Fibroblast of skin of back (primary cell): ENCODE results near the gene KRTAP20-4. TPM values are rescaled to one million over a fixed set of nuclear protein-coding genes. Genes with fewer than 3 reads are reported as not detected.
A peak's percentile ranks its signal among the peaks of the same experiment; 100 is the strongest.

Experiments
- DNase-seq: peaks from one replicate; pipeline ENCODE4 v3.0.0-alpha.2; 2013
- polyA plus RNA-seq, 2 experiments: library from polyadenylated mRNA; unstranded; fragments of 120-200 nt; gene quantifications; one replicate each; pipeline ENCODE4 v1.2.1, GENCODE V29; 2013; ENCODE audit not compliant: insufficient read length in 2 of 2

KRTAP20-4 gene
- not detected for polyA plus RNA-seq (2013, experiment 1 of 2; ENCODE audit: insufficient read length)
- not detected for polyA plus RNA-seq (2013, experiment 2 of 2; ENCODE audit: insufficient read length)

DNA sequence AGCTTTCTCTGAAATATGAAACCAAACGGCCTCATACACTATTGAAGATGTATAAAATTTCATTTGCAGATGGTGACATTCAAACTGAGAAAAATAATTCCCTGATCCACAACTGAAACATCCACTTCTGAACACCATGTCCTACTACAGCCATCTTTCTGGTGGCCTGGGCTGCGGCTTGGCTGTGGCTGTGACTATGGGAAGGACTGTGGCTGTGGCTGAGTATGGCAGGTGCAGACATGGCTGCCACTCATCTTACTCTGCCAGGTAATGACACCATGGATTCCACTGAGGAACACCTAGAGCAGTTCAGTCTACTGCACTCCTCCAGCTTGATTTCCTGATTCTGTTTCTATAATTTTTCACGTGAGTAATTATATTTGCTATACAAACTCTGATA, at the start of gene KRTAP20-4:
Gene KRTAP20-4 (plus strand): TSS at position 106 of the 400 bp plus-strand sequence.
- no peak for DNase-seq

DNA sequence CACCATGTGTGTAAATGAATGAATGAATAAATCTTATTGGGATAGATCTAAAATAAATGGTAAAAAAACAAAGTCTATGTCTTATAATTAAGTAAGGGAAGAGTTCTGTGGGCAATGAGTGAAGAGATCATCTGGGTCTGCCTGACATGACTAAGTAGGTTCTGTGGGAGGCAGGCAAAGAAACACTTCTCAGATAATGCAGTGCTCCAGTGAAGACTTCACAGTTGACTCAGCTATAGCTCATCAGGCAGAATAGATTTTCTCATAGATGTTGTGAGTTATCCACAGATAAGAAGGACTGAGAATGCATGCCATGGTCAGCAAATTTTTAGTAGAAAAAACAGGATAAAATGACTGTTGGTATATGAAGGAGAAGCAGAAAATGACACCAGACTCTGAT, 42.7 kb upstream of the KRTAP20-4 start:
- DNase-seq, result peak; percentile 5

- DNase-seq, result no peak
Observed at GRCh38 chr21:30579346-30579745, 41.1 kb upstream of the KRTAP20-4 start.

GRCh38 chr21:30580132-30580531, 40.3 kb upstream of the KRTAP20-4 start:
- no peak for DNase-seq

DNA sequence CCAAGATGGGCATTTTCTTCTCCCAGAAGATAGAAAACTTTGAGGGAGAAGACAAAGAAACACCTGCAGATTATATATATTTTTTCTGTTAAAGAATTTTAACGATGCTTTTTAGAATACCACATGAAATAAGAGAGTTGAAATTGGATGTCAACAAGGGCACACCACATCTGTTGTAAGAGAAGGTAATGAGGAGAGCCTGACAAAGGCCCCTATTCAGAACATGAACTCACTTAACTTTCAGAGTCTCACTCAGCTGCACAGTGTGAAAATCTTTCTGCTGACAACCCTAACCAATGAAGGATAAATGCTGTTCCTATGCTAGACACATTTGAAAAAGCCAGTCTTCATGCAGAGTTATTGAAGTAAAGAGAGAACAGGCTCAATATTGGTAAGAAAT, 37.6 kb upstream of the KRTAP20-4 start:
- no peak for DNase-seq

GRCh38 chr21:30590297-30590696, 30.1 kb upstream of the KRTAP20-4 start, which contains the start of gene KRTAP22-2:
KRTAP22-2 (minus strand) TSS chr21:30590397.
- DNase-seq, result no peak

DNA sequence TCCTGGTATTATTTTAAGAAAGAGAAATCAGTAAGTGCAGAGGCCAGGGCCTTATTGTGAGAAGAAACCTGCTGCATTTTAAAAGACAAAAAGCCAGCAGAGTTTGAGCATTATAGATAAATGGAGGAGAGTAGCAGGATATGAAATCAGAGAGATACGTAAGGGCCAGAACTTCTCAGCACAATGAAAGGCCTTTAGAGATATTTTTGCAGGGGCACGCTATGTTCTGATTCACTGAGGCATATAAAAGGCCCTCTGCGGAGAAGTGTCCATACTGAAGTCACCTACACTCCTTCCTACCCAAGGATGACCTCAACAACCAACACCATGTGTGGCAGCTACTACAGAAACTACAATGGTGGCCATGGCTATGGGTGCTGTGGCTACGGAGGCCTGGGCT, 28.3 kb upstream of the KRTAP20-4 start, which contains the start of gene KRTAP6-3:
Gene KRTAP6-3 (plus strand): TSS at position 301 of the 400 bp plus-strand sequence. CDS start 6 bp downstream, at position 307.
- no peak for DNase-seq

DNA sequence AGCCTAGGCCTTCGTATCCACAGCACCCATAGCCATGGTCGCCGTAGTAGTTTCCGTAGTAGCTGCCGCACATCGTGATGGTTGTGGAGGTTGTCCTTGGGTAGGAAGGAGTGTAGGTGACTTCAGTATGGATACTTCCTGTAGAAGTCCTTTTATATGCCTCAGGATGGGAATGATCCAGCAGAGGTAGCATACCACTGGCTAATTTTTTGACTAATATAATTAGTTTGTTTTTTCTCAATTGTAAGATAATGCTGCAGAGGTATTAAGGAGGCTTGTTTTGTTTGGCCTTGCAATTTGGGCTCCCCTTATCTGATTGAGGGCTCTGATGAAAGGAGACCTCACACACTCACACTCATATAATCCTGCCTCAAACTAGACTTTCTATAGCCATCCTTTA, 21.6 kb upstream of the KRTAP20-4 start, which contains the start of gene KRTAP6-2:
Gene KRTAP6-2 (minus strand): TSS at position 101 of the 400 bp plus-strand sequence. CDS start 28 bp downstream, at position 73.
- no peak for DNase-seq

- DNase-seq, result no peak
Observed at GRCh38 chr21:30600787-30601186, 19.6 kb upstream of the KRTAP20-4 start, which contains the start of gene KRTAP22-1. KRTAP22-1 (plus strand) TSS chr21:30601087.

DNA sequence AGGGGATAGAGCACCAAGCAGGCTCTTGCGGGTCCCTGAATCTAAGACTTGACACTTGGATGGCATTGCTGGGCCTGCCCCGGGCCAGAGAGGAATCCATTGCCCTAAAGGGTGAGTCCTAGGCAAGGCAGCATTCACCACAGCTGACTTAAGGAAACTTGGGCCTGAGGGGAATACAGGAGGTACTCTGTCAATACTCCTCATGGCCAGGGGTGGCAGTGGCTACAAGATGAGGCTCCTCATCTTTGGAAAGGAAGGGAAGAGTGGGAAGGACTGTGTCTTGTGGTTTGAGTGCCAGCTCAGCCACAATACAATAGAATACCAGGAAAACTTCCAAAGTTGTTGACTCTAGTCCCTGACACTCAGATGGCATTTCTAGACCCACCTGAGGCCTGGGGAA, 14.5 kb upstream of the KRTAP20-4 start:
- DNase-seq, result no peak

DNA sequence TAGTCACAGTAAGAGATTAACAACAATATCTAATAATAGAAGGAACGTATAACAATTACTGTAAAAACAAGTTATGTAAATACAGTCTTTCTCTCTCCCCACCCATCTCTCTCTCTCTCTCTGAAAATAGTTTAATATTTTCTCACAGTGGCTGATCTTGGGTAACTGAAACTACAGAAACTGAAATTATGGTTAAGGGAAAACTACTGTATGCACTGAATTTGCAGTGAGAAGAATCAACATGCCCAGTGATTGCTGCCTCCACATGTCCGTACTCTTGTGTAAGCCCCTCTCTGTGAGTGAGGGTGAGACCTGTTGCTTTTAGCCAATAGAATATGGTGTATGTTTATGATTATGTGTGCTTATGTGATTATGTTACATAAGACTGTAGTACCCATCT, 8.3 kb upstream of the KRTAP20-4 start:
- DNase-seq, result no peak

DNA sequence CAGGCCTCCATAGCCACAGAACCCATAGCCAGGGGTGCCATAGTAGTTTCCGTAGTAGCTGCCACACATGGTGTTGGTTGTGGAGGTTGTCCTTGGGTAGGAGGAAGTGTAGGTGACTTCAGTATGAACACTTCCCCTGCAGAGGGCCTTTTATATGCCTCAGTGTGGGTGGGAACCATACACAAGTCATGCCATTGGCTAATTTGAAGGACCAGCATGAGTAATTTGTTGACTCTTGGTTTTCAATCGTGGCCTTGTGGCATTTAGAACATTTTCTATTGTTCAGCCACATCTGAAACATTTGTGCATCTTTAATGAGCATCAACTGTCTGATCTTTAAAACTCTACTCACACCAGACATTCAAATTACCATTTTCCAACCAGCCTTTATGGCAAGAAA, 6.6 kb upstream of the KRTAP20-4 start, which contains the start of gene KRTAP6-1:
Gene KRTAP6-1 (minus strand): TSS at position 95 of the 400 bp plus-strand sequence. CDS start 26 bp downstream, at position 69.
- DNase-seq, result no peak

- DNase-seq, result no peak
Observed at GRCh38 chr21:30615199-30615598, 5.2 kb upstream of the KRTAP20-4 start.

DNA sequence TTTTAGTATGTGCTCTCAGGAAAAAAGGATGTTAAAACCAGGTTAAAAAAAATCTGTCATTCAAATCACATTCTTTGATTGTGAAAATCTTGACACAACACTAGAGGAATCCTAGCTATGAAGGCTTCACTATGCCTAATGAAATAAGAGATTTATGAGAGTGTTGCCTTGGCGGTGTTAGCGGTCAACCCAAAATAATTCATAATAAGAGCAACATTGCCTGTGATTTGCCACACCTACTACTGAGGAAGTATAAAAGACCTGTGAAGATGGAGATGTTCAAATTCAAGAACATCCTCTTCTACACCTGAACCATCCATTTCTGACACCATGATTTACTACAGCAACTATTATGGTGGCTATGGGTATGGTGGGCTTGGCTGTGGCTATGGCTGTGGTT, 4.3 kb upstream of the KRTAP20-4 start, which contains the start of gene KRTAP20-1:
Gene KRTAP20-1 (plus strand): TSS at position 301 of the 400 bp plus-strand sequence. CDS start 30 bp downstream, at position 331.
- no peak for DNase-seq

- no peak for DNase-seq
Observed at GRCh38 chr21:30620080-30620479, 347 bp upstream of the KRTAP20-4 start.

- DNase-seq, result no peak
Observed at GRCh38 chr21:30623362-30623761, 2.9 kb downstream of the KRTAP20-4 start.

- no peak for DNase-seq
Observed at GRCh38 chr21:30625449-30626165, 5.2 kb downstream of the KRTAP20-4 start.

- DNase-seq, result no peak
Observed at GRCh38 chr21:30628109-30628508, 7.7 kb downstream of the KRTAP20-4 start.

DNA sequence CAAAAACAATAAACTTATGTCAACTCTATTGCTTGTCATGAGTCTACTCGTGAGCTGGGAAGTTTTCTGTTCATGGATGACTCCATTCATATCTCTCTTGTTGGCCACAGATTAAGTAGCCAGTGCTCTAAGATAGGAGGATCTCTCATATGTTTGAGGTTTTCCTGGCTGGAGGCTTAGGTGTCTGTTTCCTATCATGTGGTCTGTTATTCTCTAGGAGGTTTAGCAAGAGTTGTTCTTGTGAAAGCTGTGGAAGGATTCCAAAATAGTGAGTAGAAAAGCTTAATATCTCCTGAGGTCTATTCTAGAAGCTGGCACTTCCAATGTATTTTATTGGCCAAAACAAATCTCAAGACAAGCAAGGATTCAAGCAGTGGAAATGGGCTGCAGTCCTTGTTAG, 8.8 kb downstream of the KRTAP20-4 start:
- no peak for DNase-seq

GRCh38 chr21:30634906-30635305, 14.5 kb downstream of the KRTAP20-4 start, which contains the start of gene KRTAP20-2:
KRTAP20-2 (plus strand) TSS chr21:30635206; CDS start chr21:30635264, 58 bp downstream.
- no peak for DNase-seq

DNA sequence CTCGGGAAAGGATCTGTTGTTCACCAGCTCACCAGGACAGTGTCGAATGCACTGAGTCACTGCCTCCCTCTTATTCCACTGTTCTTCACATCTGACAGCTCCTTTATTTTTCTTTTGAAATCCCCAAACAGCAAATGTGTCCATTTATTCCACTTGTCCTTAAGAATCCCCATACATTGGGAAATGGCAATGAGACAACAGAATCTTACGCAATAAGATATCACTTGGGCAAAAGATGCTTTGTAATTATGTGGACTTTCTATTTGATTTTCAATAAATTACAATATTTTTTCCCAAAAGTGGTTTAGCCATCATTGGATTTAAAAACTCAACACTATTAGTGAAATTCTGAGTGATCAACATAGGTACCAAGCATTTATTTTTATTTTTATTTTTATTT, 18.3 kb downstream of the KRTAP20-4 start:
- DNase-seq, result no peak

DNA sequence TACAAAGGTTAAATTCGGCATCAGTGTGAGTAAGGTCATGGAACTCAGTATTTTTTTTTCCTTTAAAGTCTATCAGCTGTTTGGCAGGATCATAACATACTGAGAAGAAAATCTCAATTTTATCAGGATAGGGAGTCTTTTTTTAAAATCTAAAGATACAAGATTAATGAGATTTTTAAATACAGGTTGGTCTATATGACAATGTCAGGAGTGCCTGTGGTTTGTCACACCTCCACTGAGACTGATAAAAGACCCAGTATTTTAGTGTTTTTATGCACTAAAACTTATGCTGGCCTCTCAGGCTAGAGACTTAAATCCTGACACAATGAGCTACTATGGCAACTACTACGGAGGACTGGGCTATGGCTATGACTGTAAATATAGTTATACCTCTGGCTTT, 22.1 kb downstream of the KRTAP20-4 start, which contains the start of gene KRTAP20-3:
Gene KRTAP20-3 (plus strand): TSS at position 301 of the 400 bp plus-strand sequence.
- no peak for DNase-seq

- no peak for DNase-seq
Observed at GRCh38 chr21:30646904-30647414, 26.5 kb downstream of the KRTAP20-4 start.
